ENCODE data around the gene NDUFA7.
"Not testable (repeated sequence)": the region's sequence is repeated elsewhere in the genome, so short reads cannot be mapped to it uniquely, and the experiment has no call there.

Gene NDUFA7

GRCh38 chr19:8323781-8324185 is 2.6 kb upstream of the NDUFA7 start:
- H3K4me3 ChIP-seq (ENCODE audit: low read length) = no peak overlapping the region
- no peak for DNase-seq (ENCODE audit: low read depth, low spot score)

GRCh38 chr19:8322638-8322997 is 1.4 kb upstream of the NDUFA7 start:
- no peak for DNase-seq (ENCODE audit: low read depth, low spot score)
- peak overlapping the region; percentile 100 for H3K4me3 ChIP-seq (ENCODE audit: low read length)

- DNase-seq (ENCODE audit: low read depth, low spot score) = no peak
Measured at GRCh38 chr19:8321986-8322637, 937 bp upstream of the NDUFA7 start.

GRCh38 chr19:8320564-8321066 is 560 bp downstream of the NDUFA7 start:
- DNase-seq (ENCODE audit: low read depth, low spot score) = no peak
- H3K4me3 ChIP-seq (ENCODE audit: low read length) = peak overlapping the region; percentile 100

More at GRCh38 chr19:8321986-8322637, 937 bp upstream of the NDUFA7 start:
- peak overlapping the region; percentile 100 for H3K4me3 ChIP-seq (ENCODE audit: low read length)

- H3K4me3 ChIP-seq (ENCODE audit: low read length) = peak overlapping the region; percentile 100
- no peak for DNase-seq (ENCODE audit: low read depth, low spot score)
Measured at GRCh38 chr19:8319807-8320520, 1.2 kb downstream of the NDUFA7 start.

- DNase-seq (ENCODE audit: low read depth, low spot score) = peak; percentile 42
- H3K4me3 ChIP-seq (ENCODE audit: low read length) = not testable (repeated sequence)
Measured at GRCh38 chr19:8318835-8319234, 2.3 kb downstream of the NDUFA7 start.

- no peak for DNase-seq (ENCODE audit: low read depth, low spot score)
- no peak overlapping the region for H3K4me3 ChIP-seq (ENCODE audit: low read length)
Measured at GRCh38 chr19:8316351-8317125, 4.6 kb downstream of the NDUFA7 start.

- H3K4me3 ChIP-seq (ENCODE audit: low read length); DNase-seq (ENCODE audit: low read depth, low spot score): not testable (repeated sequence)
Measured at GRCh38 chr19:8314981-8315640, 6.1 kb downstream of the NDUFA7 start.

- no peak for DNase-seq (ENCODE audit: low read depth, low spot score)
- H3K4me3 ChIP-seq (ENCODE audit: low read length) = no peak overlapping the region
Measured at GRCh38 chr19:8311461-8312260, 9.5 kb downstream of the NDUFA7 start.

- DNase-seq (ENCODE audit: low read depth, low spot score) = no peak
- H3K4me3 ChIP-seq (ENCODE audit: low read length) = no peak overlapping the region
Measured at GRCh38 chr19:8310342-8311055, 10.7 kb downstream of the NDUFA7 start.

GRCh38 chr19:8308891-8309291 is 12.3 kb downstream of the NDUFA7 start:
- H3K4me3 ChIP-seq (ENCODE audit: low read length) = peak overlapping the region; percentile 67
- no peak for DNase-seq (ENCODE audit: low read depth, low spot score)

GRCh38 chr19:8307965-8308866 is 13.0 kb downstream of the NDUFA7 start, which contains the start of gene CD320:
Gene CD320 (minus strand): TSS chr19:8308358. CDS start chr19:8308290, 68 bp downstream.
- H3K4me3 ChIP-seq (ENCODE audit: low read length) = peak within 1 kb of the TSS; percentile 67
- peak; percentile 88 for DNase-seq (ENCODE audit: low read depth, low spot score)

GRCh38 chr19:8307400-8307964 is 13.7 kb downstream of the NDUFA7 start:
- no peak for DNase-seq (ENCODE audit: low read depth, low spot score)
- H3K4me3 ChIP-seq (ENCODE audit: low read length) = peak overlapping the region; percentile 67

GRCh38 chr19:8306235-8307054 is 14.7 kb downstream of the NDUFA7 start:
- no peak for DNase-seq (ENCODE audit: low read depth, low spot score)
- H3K4me3 ChIP-seq (ENCODE audit: low read length) = peak overlapping the region; percentile 67

GRCh38 chr19:8305798-8306197 is 15.4 kb downstream of the NDUFA7 start:
- no peak overlapping the region for H3K4me3 ChIP-seq (ENCODE audit: low read length)
- no peak for DNase-seq (ENCODE audit: low read depth, low spot score)

All from Jurkat, Clone E6-1 (cell line).